ENCODE results near the gene CACNG3.
"Not testable (repeated sequence)": the region's sequence is repeated elsewhere in the genome, so short reads cannot be mapped to it uniquely, and the experiment has no call there.

Gene CACNG3

GRCh38 chr16:24332582-24333090 is 76.5 kb downstream of the CACNG3 start:
- H3K27ac ChIP-seq: no peak overlapping the region
- TF ChIP-seq CTCF (conservative IDR thresholded peaks at IDR 0.05): no peak
- no peak for TF ChIP-seq ZFX (IDR thresholded peaks at IDR 0.05)

- H3K27ac ChIP-seq: no peak overlapping the region
- TF ChIP-seq ZFX (IDR thresholded peaks at IDR 0.05): no peak
Measured at GRCh38 chr16:24336491-24336890, 80.4 kb downstream of the CACNG3 start.

DNA sequence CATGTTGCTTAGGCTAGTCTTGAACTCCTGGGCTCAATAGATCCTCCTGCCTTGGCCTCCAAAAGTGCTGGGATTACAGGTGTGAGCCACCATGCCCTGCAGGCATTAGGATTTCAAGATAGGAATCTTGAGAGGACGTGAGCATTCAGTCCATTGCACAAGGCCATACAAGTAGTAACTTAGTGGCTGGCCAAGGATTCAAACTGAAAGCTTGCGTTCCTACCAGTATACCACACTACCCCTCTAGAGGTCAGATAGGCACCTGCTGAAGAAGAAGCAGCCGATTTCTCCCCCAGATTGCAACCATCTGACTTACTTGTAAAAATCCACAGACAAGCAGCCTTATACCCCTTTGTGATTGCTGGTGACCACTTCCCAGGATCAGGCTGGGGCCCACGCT is 80.9 kb downstream of the CACNG3 start:
- H3K27ac ChIP-seq: no peak overlapping the region
- TF ChIP-seq CTCF (conservative IDR thresholded peaks at IDR 0.05) (no peak), ZFX (IDR thresholded peaks at IDR 0.05) (no peak)

- H3K27ac ChIP-seq: not testable (repeated sequence)
Measured at GRCh38 chr16:24343829-24344228, 87.7 kb downstream of the CACNG3 start.

GRCh38 chr16:24344784-24345183 is 88.6 kb downstream of the CACNG3 start:
- no peak overlapping the region for H3K27ac ChIP-seq
- TF ChIP-seq CTCF (conservative IDR thresholded peaks at IDR 0.05) (no peak), ZFX (IDR thresholded peaks at IDR 0.05) (no peak)

DNA sequence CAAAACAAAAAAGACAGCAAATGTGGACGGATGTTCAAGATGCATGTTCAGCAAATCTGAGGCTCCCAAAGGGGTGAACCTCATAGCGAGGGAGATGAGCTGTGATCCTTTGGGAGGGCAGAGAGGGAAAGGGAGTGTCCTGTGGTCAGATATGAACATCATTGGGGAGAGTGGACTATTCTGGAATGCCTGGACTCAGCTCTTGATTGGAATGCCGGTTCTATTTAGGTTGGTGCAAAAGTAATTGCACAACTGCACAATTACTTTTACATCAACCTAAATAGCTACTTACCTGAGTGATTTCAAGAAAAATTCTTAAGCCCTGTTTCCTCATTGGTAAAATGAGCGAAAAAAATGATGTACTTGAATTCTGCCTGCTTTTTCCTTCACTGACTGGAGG is 89.6 kb downstream of the CACNG3 start:
- TF ChIP-seq ZFX (IDR thresholded peaks at IDR 0.05): no peak
- H3K27ac ChIP-seq: no peak overlapping the region

DNA sequence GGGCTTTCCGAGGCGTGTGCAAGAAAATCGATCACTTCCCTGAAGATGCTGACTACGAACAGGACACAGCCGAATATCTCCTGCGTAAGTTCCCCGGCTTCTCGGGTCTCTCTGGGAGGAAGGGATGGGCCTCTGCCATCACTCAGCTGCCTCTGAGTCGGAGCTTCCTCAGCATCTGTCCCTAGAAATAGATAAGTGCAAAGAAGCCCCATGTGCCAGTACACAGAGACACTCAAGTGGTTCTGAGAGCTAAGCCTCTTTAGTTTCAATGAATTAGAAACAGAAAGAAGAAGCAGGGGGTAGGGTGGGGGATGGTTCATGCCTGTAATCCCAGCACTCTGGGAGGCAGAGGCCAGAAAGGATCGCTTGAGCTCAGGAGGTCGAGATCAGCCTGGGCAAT is 90.6 kb downstream of the CACNG3 start:
- no peak overlapping the region for H3K27ac ChIP-seq
- TF ChIP-seq CTCF (conservative IDR thresholded peaks at IDR 0.05) (no peak), ZFX (IDR thresholded peaks at IDR 0.05) (no peak)

DNA sequence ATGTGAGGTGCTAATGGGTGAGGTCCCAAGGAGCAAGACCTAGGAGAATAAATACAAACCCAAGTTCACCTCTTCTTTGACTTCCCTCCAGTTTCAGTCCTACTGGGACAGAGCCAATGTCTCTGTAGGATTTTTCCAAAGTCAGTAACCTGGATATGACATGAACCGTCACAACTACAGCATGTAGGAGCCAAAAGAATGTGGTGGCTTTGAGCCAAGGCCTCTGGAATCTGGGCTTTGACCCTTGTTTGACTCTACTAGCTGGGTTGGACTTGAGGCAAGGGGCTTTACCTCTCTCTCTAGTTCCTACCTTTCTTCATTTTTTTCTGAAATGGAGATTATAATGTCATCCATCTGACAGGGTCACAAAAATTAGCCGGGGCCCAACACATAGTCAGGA is 91.4 kb downstream of the CACNG3 start:
- no peak overlapping the region for H3K27ac ChIP-seq
- TF ChIP-seq CTCF (conservative IDR thresholded peaks at IDR 0.05): no peak
- TF ChIP-seq ZFX (IDR thresholded peaks at IDR 0.05): no peak

DNA sequence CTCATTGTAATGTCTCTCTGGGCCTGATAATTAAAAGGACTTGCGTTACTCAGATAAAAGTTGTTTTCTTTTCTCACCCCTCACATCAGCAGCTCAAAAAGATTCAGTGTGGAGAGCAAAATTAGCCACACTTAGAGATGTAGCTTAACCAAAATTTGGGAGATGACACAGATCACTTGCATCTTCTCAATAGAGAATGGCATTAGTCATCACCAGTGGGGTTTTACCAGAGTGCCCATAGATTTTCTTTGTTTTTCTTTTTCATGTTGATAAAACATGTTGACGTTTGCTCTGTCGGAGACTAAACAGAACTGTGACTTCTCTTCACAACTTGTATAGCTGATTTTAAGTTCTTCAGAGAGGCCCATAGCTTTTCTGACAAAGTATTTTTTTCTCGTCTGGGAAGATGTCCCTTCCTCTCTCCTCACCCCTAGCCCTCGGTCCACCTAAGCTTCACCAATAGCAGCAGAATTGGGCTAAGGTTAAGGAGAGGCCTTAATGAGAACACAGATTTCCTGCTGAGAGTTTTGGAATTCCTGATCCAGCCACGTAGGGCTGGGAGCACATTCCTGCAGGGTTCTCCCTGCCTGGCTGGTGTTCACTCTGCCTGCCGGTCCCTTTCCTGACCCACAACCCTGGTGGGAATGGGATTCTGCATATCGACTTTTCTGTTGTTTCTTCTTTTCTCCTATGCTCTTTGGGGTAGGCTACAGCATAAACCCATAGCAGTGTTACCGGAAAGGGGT is 92.6 kb downstream of the CACNG3 start:
- no peak for TF ChIP-seq ZFX (IDR thresholded peaks at IDR 0.05)
- TF ChIP-seq CTCF (conservative IDR thresholded peaks at IDR 0.05): no peak
- no peak overlapping the region for H3K27ac ChIP-seq

All from C4-2B (cell line).